Stimulated activated CD4-positive, alpha-beta T cell treated with anti-CD3 and anti-CD28 coated beads, Interleukin-1b, Interleukin-23, amount 100 ng/mL, for 1 hour (primary cell): ENCODE data around the gene BSN.
A peak's percentile ranks its signal among the peaks of the same experiment; 100 is the strongest.

Experiments used
- DNase-seq, 2 donors: peaks; one replicate each; pipeline ENCODE4 v3.0.0-alpha.2; 2020; ENCODE audit warnings: low read depth in 2 of 2

BSN gene

DNA sequence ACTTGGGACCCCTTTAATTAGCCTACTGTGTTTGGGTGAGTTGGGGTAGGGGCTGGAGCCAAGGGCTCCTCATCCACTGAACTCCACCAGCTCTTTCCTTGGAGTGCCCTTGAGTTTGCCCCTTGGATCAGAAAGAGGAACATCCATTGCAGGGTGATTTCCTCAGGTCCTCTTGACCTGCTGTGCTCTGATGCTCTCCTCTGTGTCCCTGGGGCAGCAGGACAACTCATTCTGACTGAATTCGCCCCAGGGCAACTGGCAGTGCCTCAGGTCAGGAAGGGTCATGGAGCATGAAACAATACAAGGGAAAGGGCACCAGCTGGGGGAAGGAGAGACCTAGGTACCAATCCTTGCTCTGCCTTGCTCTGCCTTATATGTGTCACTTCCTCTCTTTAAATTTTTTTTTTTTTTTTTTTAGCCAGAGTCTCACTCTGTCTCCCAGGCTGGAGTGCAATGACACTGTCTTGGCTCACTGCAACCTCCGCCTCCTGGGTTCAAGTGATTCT lies 47.8 kb downstream of the BSN start:
- no peak for DNase-seq

DNA sequence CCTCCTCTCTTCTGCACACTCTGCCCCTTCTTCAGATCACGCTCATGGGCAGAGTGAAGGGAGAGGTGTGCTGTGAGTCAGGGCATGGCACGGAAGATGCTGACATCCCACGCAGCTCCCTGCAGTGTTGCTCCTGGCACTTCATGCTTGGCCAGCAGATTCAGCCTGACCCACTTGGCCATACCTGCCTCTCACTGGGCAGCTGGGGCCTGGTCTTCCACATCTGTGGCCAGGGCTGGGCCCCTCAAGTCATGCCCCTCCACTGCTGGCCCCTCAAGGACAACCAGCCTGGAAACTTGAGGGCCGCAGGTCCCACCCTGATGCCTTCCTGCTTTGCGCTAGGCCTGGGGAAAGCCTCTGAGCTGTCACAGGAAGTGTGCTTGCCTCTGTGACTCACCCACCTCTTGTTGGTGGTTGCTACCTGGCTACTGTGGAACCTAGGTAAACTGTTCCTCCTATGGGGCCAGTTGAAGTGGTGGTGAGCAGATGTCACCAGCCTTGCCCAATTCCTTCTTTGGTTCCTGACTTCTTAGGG lies 48.7 kb downstream of the BSN start:
- DNase-seq, result peak; percentile 21 to 29

DNA sequence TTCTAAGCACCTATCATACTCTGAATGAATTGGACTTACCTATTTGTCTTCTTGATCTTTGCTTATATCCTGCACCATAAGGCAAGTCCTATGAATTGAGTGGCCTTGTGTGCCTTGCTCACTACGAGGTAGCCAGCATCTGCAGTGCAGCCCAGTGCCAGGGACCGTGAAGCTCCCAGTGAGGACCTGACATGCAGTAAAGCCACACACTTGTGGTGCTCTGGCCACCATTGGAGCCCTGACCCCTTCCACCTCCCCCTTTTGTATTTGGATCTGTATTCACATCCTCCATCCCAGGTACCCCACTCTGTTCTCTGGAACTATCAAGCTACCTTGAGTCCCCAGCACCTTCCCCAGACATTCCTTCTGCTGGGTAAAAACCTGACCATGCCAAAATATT lies 52.1 kb downstream of the BSN start:
- no peak for DNase-seq

DNA sequence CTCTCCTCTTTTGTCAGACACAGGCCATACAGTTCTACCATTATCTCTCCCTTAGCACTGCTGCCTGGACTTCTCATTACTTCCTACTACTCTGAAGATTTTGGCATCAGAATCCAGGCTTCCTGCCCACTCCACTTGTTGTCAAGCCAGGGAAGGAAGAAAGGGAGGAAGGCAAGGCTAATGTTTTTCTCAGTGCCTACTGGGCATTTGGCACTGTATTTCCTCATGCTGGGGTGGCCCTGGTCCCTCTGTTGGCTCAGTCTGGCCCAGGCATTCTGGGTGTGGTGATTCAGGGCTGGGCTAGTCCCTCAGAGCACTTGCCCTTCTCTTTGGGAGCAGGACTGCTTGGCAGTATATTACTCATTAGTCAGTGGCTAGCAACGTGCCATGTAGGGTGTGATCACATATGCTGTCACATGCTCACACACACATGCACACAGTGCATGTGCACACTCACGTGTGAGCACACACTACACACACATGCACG lies 52.9 kb downstream of the BSN start:
- no peak for DNase-seq

DNA sequence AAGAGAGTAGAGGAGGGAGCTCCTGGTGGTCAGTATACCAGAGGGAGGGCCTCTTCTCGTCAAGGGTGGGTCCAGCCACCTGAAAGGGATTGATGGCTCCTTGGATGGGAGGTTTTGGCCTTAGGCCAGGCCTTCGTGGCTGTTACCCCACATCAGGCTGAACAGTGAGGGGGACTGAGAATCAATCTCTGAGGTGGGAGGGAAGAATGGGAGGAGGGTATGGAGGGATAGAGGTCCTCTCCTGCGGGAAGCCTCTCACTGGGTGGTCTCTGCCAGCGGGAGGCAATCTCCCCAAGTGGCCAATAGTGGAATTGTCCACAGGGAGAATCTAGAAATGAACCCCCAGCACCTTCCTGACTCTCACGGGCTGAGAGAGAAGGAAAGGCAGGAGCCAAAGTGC lies 53.5 kb downstream of the BSN start:
- no peak for DNase-seq

DNA sequence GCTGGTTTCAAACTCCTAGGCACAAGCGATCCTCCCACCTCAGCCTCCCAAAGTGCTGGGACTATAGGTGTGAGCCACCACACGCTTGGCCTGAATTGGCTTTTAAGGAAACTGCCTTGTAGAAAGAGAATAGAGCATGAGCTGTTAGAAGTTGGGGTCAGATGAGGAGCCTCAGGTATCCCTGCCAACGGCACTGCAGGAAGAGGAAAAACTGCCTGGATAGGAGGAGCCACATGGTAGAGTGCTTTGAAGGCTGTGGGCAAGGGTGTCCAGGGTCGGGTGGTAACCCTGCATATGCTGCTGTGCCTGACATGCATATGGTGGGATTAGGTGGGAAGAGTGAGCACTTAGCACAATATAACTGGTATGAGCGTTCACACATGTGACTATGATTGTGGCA lies 55.0 kb downstream of the BSN start:
- no peak for DNase-seq

DNA sequence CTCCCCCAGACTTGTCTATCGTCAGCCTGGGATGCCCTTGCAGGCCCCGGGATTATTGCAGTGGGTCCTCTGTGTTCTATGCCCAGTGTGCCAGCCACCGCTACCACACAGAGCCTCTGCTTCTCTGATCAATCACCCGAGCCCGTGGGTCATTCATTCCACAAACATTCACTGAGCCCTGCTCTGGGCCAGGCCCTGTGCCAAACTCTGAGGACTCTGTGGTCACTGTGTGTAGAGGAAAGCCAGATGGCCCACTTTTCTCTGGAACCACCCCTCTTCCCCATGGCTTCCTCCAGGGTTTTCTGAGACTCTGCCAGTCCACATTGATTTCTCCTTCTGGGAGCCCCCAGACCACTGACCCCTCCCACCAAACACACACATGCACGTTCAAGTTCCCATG lies 55.5 kb downstream of the BSN start:
- DNase-seq, result no peak

DNA sequence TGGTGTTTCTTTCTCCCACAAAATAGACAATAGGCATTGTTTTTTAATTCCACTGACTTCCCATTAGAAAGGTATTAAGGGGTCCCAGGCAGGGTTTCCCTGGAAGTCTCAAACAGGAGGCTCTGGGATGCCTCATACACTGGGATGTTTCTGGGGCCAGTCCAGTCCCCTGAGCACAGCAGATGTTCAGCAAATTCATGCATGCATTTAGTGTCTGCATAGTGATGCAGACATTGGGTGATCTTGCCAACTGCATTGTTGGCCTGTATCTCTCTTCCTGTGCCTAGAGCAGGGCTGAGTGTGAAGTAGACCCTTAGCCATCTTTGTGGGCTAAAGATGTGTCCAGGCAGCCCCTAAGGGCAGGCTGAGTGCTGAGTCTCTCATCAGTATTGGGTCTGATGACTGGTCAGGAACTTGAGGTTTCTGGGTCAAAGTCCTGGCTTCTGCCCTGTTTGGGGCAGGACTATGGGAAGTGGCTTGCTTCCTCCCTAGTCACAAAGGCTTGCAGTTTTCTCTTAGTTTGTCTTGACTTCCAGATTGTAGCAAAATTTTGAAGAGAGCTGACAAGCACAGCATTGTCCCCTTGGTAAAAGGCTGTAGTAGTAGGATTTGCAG lies 56.5 kb downstream of the BSN start:
- no peak for DNase-seq

DNA sequence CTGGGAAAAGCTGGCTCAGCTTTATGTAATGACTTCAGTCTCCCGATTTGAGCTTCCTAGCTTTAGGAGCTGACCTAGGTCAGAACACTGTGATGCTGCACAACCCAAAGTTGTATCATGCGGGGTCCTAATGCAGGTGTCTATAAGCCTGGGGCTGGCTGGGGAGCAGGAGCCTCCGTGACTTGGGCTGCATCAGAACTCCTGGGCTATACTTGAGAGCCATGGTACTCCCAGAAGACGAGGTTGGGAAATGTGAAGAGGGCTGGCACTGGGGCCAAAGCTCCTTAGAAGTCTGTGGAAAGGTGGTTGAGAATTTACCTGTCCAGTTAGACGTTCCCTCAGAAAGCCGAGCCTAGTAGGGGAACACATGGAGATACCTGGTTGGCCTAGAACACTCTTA lies 57.0 kb downstream of the BSN start:
- no peak for DNase-seq

DNA sequence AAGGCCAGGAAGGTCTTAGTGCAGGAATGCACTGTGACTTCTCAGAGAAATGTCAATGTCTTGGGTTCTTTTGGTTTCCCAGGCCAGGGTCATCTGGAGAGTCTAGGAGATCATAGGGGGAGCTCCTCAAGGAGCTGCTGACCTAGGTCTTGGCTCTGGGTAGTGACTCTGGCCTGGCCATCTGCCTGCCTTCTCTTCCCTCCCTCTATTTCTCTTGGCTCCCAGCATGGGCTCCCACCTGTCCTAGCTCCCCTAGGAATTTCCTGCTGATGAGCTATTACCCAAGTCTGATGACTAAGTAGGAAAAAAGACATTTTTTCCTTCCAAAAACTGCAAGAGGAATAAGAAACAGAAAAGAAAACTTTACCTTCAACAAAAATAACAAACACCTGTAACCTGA lies 57.4 kb downstream of the BSN start:
- no peak for DNase-seq

DNA sequence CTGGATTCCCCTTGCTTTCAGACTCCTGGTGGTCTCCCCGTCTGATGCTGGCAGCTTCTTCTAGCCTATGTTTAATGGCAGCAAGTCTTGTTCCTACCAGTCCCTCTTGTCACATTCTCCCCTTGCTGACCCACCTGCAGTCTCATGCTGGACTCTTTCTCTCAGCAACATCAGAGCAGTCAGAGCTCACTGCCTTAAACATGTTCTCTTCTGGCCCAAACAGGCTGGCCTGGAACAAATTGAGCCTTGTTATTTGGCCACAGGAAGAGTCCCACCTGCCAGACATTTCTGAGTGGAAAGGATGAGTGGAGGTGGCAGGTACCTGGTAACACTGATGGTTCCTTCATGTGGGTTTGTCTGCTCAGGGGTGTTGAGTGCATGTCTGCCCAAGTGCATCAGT lies 60.7 kb downstream of the BSN start:
- no peak for DNase-seq

DNA sequence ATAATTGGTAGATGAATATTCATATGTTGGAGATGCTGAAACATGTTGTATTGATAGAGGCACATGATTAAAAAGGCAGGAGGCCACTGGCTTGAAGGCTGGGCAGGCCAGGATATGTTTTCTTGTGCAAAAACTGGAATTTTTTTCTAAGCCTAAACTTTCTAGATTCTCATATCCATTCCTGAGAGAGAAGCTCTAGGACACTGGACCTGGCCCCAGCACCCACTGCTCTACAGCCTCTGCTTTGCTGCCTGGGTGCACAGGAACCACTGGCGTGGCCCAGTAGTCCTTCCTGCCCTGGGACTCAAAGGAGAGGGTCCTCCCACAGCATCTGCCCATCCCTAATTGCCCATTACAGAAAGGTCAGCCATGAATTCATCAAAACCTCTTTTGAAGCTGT lies 61.8 kb downstream of the BSN start:
- DNase-seq, result no peak

DNA sequence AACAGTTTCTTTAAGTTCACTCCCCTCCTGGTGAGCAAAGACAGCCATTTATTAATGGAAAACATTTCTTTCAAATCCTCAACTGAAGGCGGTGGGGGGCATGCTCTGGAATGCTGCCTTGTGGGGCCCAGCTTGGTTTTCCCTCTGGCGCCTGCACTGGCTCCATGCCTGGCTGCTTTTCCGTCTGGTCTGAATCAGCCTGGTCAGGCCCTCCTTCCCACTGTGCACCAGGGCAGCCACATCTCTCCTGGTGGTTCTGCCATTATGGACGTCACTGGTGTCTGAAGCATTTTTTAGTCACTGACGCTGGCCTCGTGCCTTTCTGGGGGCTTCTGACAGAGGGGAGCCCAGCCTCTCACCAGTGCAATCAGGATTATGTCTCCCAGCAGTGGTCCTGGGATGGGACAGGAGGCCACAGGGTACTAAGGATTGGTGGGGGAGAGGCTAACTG lies 62.2 kb downstream of the BSN start:
- no peak for DNase-seq

DNA sequence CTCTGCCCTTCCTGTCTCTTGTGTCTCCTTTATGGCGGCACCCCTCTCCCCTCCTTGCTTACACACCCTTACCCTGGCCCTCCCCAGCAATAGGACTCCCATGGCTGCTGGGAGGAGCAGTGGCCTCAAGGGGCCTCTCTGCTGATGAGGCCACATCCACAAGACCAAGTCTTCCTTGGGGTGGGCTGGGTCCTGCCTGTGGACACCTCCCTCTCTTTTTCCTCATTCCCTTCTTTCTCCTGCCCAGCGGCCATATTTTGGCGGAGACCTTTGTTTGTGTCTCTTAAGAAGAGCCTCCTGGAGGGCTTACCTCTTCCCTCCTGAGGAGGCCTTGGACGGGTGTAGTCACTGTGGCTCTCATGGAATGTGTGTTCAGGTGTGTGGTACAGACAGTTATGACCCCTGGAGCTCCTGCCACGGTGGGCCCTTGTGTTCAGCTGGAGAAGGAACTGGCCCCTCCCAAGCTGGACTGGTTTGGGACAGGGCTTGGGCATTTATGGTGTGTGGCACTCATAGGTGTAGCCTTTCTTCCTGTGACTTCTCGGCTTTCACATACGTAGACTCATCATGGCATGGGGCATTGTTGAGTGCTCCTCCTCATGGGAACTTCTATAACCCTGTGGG lies 63.2 kb downstream of the BSN start:
- DNase-seq, result no peak

DNA sequence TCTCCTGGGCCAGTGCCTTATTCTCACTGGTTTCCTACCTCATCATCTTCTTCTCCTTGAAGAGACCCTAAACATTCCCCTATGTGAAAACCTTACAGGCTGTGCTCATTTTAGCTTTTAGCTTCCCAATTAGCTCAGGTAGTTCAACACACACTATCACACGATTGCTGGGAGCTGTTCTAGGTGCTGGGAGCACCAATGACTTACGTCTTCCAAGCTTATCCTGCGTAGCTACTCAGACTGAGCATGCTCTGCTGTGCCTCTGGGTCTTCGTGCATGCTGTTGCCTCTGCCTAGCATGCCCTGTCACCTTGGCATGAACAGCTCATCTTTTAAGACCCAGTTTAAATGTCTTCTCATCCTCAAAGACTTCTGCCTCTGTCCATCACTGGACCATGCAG lies 64.1 kb downstream of the BSN start:
- DNase-seq, result no peak

DNA sequence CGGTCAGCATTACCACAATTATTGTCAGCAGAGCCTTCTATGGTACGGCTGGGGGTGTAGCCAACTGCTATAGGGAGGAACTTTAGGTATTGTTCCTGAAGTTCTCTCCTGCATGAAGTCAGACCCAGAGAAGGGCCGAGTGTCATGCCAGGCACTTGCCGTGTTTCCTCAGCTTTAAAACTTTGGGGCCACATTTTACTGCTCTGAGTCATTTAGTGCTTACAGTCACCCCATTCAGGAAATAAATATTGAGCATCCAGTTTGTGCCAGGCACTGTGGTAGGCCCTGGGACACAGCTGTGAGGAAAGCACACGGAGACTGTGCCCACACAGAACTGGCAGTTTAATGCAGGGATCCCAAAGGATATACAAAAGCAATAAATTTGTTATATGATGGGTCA lies 65.4 kb downstream of the BSN start:
- no peak for DNase-seq

DNA sequence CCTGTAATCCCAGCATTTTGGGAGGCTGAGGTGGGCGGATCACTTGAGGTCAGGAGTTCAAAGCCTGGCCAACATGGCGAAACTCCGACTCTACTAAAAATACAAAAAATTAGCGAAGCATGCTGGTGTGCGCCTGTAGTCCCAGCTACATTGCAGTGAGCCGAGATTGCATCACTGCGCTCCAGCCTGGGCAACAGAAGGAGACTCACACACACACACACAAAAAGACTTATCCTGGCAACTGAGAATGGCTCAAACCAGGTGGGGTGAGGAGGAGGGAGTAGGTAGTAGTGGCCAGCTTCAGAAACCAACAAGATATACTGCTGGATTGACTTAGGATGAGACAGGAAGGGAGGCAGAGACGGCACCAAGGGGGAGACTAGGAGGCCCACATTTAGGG lies 66.5 kb downstream of the BSN start:
- no peak for DNase-seq

DNA sequence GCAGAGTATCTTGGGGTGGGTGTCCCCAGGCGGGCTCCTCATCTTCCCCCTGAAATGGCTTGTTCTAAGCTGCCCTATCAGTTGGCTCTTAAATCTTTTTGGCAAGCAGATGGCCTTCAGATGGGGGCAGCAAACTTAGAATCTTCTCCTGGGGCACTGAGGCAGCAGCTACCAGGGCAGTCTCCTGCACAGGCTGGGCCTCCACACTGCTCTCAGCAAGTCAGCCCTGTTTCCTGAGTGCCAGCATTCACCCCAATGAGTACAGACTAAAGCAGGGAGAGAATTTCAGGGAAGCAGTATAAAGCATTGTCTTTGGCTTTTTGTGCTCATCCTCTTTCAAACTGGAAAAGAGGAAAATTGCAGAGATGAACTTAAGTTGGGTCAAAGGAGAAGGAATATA lies 68.8 kb downstream of the BSN start:
- DNase-seq, result no peak

DNA sequence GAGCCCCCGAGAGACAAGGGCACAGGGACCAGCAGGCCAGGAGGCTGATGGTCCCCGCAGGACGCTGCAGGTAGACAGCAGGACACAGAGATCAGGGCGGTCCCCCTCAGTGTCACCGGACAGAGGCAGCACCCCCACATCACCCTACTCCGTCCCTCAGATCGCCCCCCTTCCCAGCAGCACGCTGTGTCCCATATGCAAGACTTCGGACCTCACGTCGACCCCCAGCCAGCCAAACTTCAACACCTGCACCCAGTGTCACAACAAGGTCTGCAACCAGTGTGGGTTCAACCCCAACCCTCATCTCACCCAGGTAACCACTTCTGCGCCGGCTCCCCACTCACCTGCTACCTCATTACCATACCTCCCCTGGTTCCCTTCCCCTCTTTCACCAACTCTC lies 70.8 kb downstream of the BSN start:
- DNase-seq, result no peak

DNA sequence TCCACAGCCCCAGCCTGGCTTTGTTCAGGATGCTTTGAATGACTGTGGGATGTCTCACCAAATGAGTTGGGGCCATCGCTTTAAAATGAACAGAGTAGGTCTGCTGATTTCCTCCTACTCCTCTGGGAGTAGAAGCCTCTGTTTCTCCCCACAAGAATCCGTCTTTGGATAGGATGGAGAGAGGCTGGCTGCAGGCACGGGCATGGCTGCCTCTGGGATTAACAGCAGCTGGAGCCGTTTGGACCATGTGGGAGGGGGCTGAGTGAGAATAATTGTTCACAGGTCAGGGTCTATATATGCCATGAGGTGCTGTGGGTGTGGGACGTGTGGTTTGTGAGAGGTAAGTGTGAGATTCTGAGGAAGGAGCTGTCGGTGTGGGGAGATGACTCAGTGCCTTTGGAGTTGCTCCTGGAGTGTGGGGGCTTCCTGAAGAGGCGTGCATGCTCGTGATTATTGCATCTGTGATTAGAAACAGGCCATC lies 71.9 kb downstream of the BSN start:
- DNase-seq, result no peak

DNA sequence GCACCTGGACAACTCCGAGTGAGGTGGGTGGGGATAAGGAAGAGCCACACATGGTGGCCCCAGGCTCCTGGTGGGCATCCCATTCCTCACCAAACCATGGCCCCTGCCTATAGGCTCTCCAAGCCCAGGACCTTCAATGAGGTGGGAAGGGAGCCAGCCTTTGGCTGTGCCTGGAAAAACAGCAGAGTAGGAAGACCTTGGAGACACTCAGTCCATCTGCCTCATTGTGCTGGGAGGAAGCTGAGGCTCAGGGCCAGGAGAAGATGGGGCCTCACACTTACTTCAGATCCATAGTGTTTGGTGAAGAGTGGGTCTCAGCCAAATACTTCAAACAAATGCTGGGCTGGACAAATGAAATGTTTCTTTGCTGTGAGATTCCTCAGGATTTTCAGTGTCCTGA lies 72.5 kb downstream of the BSN start:
- no peak for DNase-seq

DNA sequence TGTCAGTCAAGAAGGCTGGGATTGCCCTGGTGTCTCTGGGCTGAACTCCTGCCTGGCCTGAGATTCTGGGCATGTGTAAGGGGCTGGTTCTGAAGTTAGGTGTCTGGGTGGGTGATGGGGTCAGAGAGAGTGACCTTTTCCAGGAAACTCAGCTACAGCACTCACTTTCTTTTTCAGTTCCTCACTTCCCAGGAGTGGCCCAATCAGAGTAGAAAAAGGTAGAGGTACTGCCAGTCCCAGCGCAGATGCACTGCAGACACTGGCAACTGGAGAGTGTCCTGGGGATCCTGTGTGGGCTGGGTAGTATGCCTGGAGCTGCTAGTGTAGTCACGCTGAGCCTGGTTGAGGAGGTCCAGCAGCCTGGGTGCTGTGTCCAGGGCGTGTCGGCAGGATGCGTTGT lies 73.4 kb downstream of the BSN start:
- no peak for DNase-seq

DNA sequence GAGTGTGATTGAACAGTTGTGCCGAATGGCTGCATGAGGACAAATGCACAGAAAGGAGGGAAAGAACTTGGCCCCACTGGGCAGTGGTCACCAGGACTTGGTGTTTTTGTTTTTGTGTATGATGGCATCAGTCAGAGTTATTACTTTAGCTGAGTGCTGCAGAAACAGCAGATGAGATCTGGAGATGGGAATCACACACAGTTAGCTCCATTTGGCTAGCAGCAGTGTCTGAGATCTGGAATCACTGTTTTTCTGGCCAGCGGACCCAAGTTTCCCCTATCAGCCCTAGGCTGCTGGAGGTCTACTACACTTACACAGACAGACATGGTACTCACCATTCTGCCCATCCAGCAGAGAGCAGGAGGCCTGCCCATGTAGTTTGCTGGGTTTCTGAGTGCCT lies 74.0 kb downstream of the BSN start:
- DNase-seq, result no peak
